ENCODE measurements around the gene IRF8. TPM values are rescaled to one million over a fixed set of nuclear protein-coding genes. Genes with fewer than 3 reads are reported as not detected.
A peak's percentile ranks its signal among the peaks of the same experiment; 100 is the strongest.

The IRF8 gene
- total and polyA plus RNA-seq, 2 donors (not counting 1 experiment from before 2014, with no cell fraction given), result 0.14 TPM; not detected in 1

- no peak overlapping the region for H2AFZ ChIP-seq (ENCODE audit: low read length)
- H3K9me3 ChIP-seq (ENCODE audit: control insufficient read depth, insufficient read depth, low read depth, low read length), result no peaks in the 10 kb centered on the region
- no peak overlapping the region for H3K9ac ChIP-seq (ENCODE audit: insufficient read depth, low read length)
- no peak overlapping the region for H3K4me3 ChIP-seq (replicated peaks in 1 of 4; ENCODE audit: control extremely low read depth in 1 of 4, insufficient read depth in 1 of 4, low read depth in 3 of 4, low read length in 4 of 4)
- H3K4me2 ChIP-seq (ENCODE audit: extremely low read depth, insufficient read depth, low read length), result no peak overlapping the region
- no peaks in the 10 kb centered on the region for H3K36me3 ChIP-seq (ENCODE audit: control insufficient read depth, insufficient read depth, low read length)
- H3K79me2 ChIP-seq (ENCODE audit: control insufficient read depth, insufficient read depth, low read length), result no peaks in the 10 kb centered on the region
- H4K20me1 ChIP-seq (ENCODE audit: control insufficient read depth, extremely low read depth, insufficient read depth, low read length), result no peaks in the 10 kb centered on the region
- no peaks in the 10 kb centered on the region for H3K27me3 ChIP-seq (ENCODE audit: control insufficient read depth, insufficient read depth, low read length)
- H3K4me1 ChIP-seq (ENCODE audit: control insufficient read depth, extremely low read depth, insufficient read depth, low read length), result no peaks in the 10 kb centered on the region
- H3K27ac ChIP-seq (ENCODE audit: insufficient read depth, low read length), result no peak overlapping the region
- no peak for TF ChIP-seq CTCF (conservative IDR thresholded peaks at IDR 0.05 in 1 of 2, IDR thresholded peaks at IDR 0.05 in 1 of 2; ENCODE audit: low read depth in 1 of 2, low read length in 2 of 2)
- no peak for TF ChIP-seq EZH2 (IDR thresholded peaks at IDR 0.05; ENCODE audit: low read length, missing control alignments)
- DNase-seq (ENCODE audit: low read depth in 2 of 2), result no peak
These were observed 61.6 kb downstream of the IRF8 start for GRCh38 chr16:85960486-85961046.

- Histone ChIP-seq H2AFZ (ENCODE audit: low read length) (no peak overlapping the region), H3K9me3 (ENCODE audit: control insufficient read depth, insufficient read depth, low read depth, low read length) (no peaks in the 10 kb centered on the region), H3K4me1 (ENCODE audit: control insufficient read depth, extremely low read depth, insufficient read depth, low read length) (no peaks in the 10 kb centered on the region), H3K27ac (ENCODE audit: insufficient read depth, low read length) (no peak overlapping the region), H3K9ac (ENCODE audit: insufficient read depth, low read length) (no peak overlapping the region), H3K79me2 (ENCODE audit: control insufficient read depth, insufficient read depth, low read length) (no peaks in the 10 kb centered on the region), H4K20me1 (ENCODE audit: control insufficient read depth, extremely low read depth, insufficient read depth, low read length) (no peaks in the 10 kb centered on the region), H3K27me3 (ENCODE audit: control insufficient read depth, insufficient read depth, low read length) (no peaks in the 10 kb centered on the region), H3K36me3 (ENCODE audit: control insufficient read depth, insufficient read depth, low read length) (no peaks in the 10 kb centered on the region), H3K4me3 (replicated peaks in 1 of 4; ENCODE audit: control extremely low read depth in 1 of 4, insufficient read depth in 1 of 4, low read depth in 3 of 4, low read length in 4 of 4) (no peak overlapping the region), H3K4me2 (ENCODE audit: extremely low read depth, insufficient read depth, low read length) (no peak overlapping the region)
- TF ChIP-seq CTCF (conservative IDR thresholded peaks at IDR 0.05 in 1 of 2, IDR thresholded peaks at IDR 0.05 in 1 of 2; ENCODE audit: low read depth in 1 of 2, low read length in 2 of 2) (no peak), EZH2 (IDR thresholded peaks at IDR 0.05; ENCODE audit: low read length, missing control alignments) (no peak)
- DNase-seq (ENCODE audit: low read depth in 2 of 2), result no peak
These were observed 63.3 kb downstream of the IRF8 start for GRCh38 chr16:85961988-85962915.

- H2AFZ ChIP-seq (ENCODE audit: low read length), result no peak overlapping the region
- H3K79me2 ChIP-seq (ENCODE audit: control insufficient read depth, insufficient read depth, low read length), result no peaks in the 10 kb centered on the region
- H3K36me3 ChIP-seq (ENCODE audit: control insufficient read depth, insufficient read depth, low read length), result no peaks in the 10 kb centered on the region
- DNase-seq (ENCODE audit: low read depth in 2 of 2), result peak; percentile 6 to 27
- TF ChIP-seq CTCF (conservative IDR thresholded peaks at IDR 0.05 in 1 of 2, IDR thresholded peaks at IDR 0.05 in 1 of 2; ENCODE audit: low read depth in 1 of 2, low read length in 2 of 2) (no peak), EZH2 (IDR thresholded peaks at IDR 0.05; ENCODE audit: low read length, missing control alignments) (no peak)
- H3K27ac ChIP-seq (ENCODE audit: insufficient read depth, low read length), result no peak overlapping the region
- no peak overlapping the region for H3K4me3 ChIP-seq (replicated peaks in 1 of 4; ENCODE audit: control extremely low read depth in 1 of 4, insufficient read depth in 1 of 4, low read depth in 3 of 4, low read length in 4 of 4)
- H3K27me3 ChIP-seq (ENCODE audit: control insufficient read depth, insufficient read depth, low read length), result no peaks in the 10 kb centered on the region
- no peaks in the 10 kb centered on the region for H3K4me1 ChIP-seq (ENCODE audit: control insufficient read depth, extremely low read depth, insufficient read depth, low read length)
- H3K9me3 ChIP-seq (ENCODE audit: control insufficient read depth, insufficient read depth, low read depth, low read length), result no peaks in the 10 kb centered on the region
- H3K9ac ChIP-seq (ENCODE audit: insufficient read depth, low read length), result no peak overlapping the region
- H4K20me1 ChIP-seq (ENCODE audit: control insufficient read depth, extremely low read depth, insufficient read depth, low read length), result no peaks in the 10 kb centered on the region
- H3K4me2 ChIP-seq (ENCODE audit: extremely low read depth, insufficient read depth, low read length), result no peak overlapping the region
These were observed 64.9 kb downstream of the IRF8 start for GRCh38 chr16:85963753-85964285.
